Parathyroid adenoma (tissue), 2 donors: Measurements from ENCODE around the gene GOPC.

Experiments used
- H2AFZ ChIP-seq: fragments of 300-600 bp; sonication (generic); one replicate; pipeline ENCODE4 v1.7.0; 2017; ENCODE audit warnings: antibody characterized with exemption, mild to moderate bottlenecking
- H3K27ac ChIP-seq: fragments of 300-600 bp; sonication (generic); one replicate; pipeline ENCODE4 v1.7.0; 2017
- H3K27me3 ChIP-seq: fragments of 300-600 bp; sonication (generic); one replicate; pipeline ENCODE4 v1.7.0; 2017; ENCODE audit warnings: low read length; ENCODE audit not compliant: control insufficient read depth, insufficient read depth
- H3K36me3 ChIP-seq: fragments of 300-600 bp; sonication (generic); one replicate; pipeline ENCODE4 v1.7.0; 2017; ENCODE audit warnings: low read length; ENCODE audit not compliant: control insufficient read depth, insufficient read depth
- H3K4me1 ChIP-seq: fragments of 300-600 bp; sonication (generic); one replicate; pipeline ENCODE4 v1.7.0; 2017; ENCODE audit warnings: control low read depth
- H3K4me2 ChIP-seq: fragments of 300-600 bp; sonication (generic); one replicate; pipeline ENCODE4 v1.7.0; 2017; ENCODE audit warnings: low read length
- H3K4me3 ChIP-seq: fragments of 300-600 bp; sonication (generic); one replicate; pipeline ENCODE4 v1.7.0; 2017; ENCODE audit warnings: low read depth, low read length
- H3K79me2 ChIP-seq: fragments of 300-600 bp; sonication (generic); one replicate; pipeline ENCODE4 v1.7.0; 2017; ENCODE audit warnings: control low read depth
- H3K9ac ChIP-seq: fragments of 300-600 bp; sonication (generic); one replicate; pipeline ENCODE4 v1.7.0; 2017; ENCODE audit warnings: mild to moderate bottlenecking
- H3K9me3 ChIP-seq: fragments of 300-600 bp; sonication (generic); one replicate; pipeline ENCODE4 v1.7.0; 2017; ENCODE audit warnings: low read length; ENCODE audit not compliant: control insufficient read depth
- TF ChIP-seq, protein P1 (sequence below): fragments of 300-600 bp; sonication (generic); IDR thresholded peaks from one replicate; pipeline ENCODE4 v1.7.0; 2017; ENCODE audit warnings: antibody characterized with exemption, mild to moderate bottlenecking
- donor health status: primary hyperparathyroidism.

Gene GOPC

DNA sequence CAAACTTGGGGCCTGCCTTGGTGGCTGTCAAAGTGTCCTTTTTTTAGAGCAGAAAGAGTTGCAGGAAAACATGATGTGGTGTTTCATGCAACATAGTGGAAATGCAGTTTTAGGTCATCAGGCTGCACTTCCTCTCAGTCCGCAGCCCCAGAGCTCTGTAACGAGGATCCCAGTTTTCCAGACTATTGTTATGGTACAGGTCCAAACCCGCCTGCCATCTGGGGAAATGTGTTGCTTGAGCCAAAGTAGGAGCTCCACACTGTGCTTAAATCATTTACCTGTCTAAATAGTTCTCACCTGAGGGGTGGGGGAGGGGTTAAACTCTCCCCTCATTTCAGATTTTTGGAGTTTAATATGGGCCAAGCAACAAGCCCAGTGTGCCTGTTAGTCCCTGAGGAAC, 59.8 kb downstream of the GOPC start:
- Histone ChIP-seq H3K27ac (no peak overlapping the region), H3K9ac (no peak overlapping the region), H3K4me3 (no peak overlapping the region), H2AFZ (no peak overlapping the region), H3K4me1 (peaks cover 2% of the 10 kb centered on the region), H3K4me2 (no peak overlapping the region), H3K27me3 (no peaks in the 10 kb centered on the region), H3K36me3 (no peaks in the 10 kb centered on the region), H3K79me2 (no peaks in the 10 kb centered on the region), H3K9me3 (no peaks in the 10 kb centered on the region)
- TF ChIP-seq, protein P1, sequence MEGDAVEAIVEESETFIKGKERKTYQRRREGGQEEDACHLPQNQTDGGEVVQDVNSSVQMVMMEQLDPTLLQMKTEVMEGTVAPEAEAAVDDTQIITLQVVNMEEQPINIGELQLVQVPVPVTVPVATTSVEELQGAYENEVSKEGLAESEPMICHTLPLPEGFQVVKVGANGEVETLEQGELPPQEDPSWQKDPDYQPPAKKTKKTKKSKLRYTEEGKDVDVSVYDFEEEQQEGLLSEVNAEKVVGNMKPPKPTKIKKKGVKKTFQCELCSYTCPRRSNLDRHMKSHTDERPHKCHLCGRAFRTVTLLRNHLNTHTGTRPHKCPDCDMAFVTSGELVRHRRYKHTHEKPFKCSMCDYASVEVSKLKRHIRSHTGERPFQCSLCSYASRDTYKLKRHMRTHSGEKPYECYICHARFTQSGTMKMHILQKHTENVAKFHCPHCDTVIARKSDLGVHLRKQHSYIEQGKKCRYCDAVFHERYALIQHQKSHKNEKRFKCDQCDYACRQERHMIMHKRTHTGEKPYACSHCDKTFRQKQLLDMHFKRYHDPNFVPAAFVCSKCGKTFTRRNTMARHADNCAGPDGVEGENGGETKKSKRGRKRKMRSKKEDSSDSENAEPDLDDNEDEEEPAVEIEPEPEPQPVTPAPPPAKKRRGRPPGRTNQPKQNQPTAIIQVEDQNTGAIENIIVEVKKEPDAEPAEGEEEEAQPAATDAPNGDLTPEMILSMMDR = no peak

DNA sequence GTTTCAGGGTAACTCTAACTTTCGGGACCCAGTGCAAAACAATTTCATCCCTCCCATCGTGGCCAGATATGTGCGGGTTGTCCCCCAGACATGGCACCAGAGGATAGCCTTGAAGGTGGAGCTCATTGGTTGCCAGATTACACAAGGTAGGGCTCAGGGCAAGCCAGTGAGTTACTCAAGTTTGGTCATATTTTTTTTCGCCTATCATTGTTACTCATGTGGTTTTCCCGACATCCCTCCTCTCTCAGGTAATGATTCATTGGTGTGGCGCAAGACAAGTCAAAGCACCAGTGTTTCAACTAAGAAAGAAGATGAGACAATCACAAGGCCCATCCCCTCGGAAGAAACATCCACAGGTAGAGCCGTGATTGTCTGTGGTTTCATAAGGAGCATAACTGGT, 61.6 kb downstream of the GOPC start:
- Histone ChIP-seq H3K9ac (no peak overlapping the region), H3K9me3 (no peaks in the 10 kb centered on the region), H3K36me3 (no peaks in the 10 kb centered on the region), H3K4me1 (no peaks in the 10 kb centered on the region), H3K79me2 (no peaks in the 10 kb centered on the region), H3K4me2 (no peak overlapping the region), H3K27me3 (no peaks in the 10 kb centered on the region), H3K4me3 (no peak overlapping the region), H3K27ac (no peak overlapping the region), H2AFZ (no peak overlapping the region)
- TF ChIP-seq, protein P1 = no peak

DNA sequence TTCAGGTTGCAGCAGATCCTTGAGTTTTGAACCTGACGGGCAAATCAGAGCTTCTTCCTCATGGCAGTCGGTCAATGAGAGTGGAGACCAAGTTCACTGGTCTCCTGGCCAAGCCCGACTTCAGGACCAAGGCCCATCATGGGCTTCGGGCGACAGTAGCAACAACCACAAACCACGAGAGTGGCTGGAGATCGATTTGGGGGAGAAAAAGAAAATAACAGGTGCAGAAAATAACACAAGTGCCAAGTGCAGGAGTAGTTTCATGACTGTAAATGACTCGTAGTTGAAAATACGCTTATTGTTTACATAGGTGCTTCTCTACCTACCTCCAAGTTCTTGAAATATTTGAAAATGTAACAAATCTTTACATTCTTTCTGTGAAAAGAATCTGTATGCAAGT, 63.7 kb downstream of the GOPC start:
- Histone ChIP-seq H3K4me2 (no peak overlapping the region), H3K4me3 (no peak overlapping the region), H3K36me3 (no peaks in the 10 kb centered on the region), H3K4me1 (no peaks in the 10 kb centered on the region), H2AFZ (no peak overlapping the region), H3K27me3 (no peaks in the 10 kb centered on the region), H3K79me2 (no peaks in the 10 kb centered on the region), H3K9ac (no peak overlapping the region), H3K27ac (no peak overlapping the region), H3K9me3 (no peaks in the 10 kb centered on the region)
- TF ChIP-seq, protein P1 = no peak

DNA sequence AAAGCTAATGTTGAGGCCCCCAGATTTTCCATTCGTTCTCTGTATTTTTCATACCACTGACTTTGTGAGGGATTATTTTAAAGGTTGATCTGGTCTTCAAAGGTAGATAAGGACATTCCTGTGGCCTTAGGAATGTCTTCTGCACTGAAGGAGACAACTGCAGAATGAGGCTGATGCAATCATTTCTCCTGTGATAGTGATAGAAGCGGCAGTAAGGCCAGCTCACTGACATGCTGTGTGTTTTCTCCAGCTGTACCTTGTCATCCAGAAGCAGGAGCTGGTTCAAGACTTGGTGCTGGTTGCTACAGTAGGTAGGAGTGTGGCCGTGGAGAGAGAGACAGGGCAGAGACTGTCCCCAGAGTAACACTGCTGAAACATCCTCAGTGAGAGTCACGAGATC, 66.0 kb downstream of the GOPC start:
- Histone ChIP-seq H3K27ac (no peak overlapping the region), H3K9me3 (no peaks in the 10 kb centered on the region), H3K79me2 (no peaks in the 10 kb centered on the region), H3K27me3 (no peaks in the 10 kb centered on the region), H3K4me1 (no peaks in the 10 kb centered on the region), H3K36me3 (no peaks in the 10 kb centered on the region), H2AFZ (no peak overlapping the region), H3K9ac (no peak overlapping the region), H3K4me2 (no peak overlapping the region), H3K4me3 (no peak overlapping the region)
- TF ChIP-seq, protein P1 = no peak

DNA sequence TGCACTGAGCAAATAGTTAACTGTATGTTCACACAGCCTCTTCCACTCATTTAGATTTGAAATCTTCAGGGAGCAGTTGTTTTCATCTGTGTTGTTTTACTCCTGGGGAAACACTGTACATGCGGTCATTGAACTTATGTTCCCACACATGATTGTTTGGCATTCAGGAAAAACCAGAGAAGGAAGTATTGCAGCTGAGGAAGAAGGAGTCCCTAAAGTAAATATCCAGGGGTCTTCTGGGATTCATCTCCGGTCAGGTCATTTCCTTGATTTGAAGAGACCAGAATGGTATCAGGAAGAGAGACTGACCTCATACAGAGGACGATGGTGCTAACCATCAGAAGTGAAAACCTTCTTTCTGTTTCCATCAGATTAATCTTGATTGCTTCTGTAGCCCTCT, 67.3 kb downstream of the GOPC start:
- peak overlapping the region; percentile 71 for H3K27ac ChIP-seq
- H3K4me2 ChIP-seq = no peak overlapping the region
- H3K36me3 ChIP-seq = no peaks in the 10 kb centered on the region
- H3K4me3 ChIP-seq = no peak overlapping the region
- H3K9ac ChIP-seq = no peak overlapping the region
- no peaks in the 10 kb centered on the region for H3K9me3 ChIP-seq
- H3K4me1 ChIP-seq = no peaks in the 10 kb centered on the region
- no peak overlapping the region for H2AFZ ChIP-seq
- H3K27me3 ChIP-seq = no peaks in the 10 kb centered on the region
- no peaks in the 10 kb centered on the region for H3K79me2 ChIP-seq
- TF ChIP-seq, protein P1 = no peak
